Measurements from ENCODE around the gene SRMS. TPM values are rescaled to one million over a fixed set of nuclear protein-coding genes. Genes with fewer than 3 reads are reported as not detected.

SRMS gene
- total and polyA plus RNA-seq, 2 of the 13 experiments (the other 11 are each of a cell fraction or from before 2014, with no cell fraction given): not detected

DNA sequence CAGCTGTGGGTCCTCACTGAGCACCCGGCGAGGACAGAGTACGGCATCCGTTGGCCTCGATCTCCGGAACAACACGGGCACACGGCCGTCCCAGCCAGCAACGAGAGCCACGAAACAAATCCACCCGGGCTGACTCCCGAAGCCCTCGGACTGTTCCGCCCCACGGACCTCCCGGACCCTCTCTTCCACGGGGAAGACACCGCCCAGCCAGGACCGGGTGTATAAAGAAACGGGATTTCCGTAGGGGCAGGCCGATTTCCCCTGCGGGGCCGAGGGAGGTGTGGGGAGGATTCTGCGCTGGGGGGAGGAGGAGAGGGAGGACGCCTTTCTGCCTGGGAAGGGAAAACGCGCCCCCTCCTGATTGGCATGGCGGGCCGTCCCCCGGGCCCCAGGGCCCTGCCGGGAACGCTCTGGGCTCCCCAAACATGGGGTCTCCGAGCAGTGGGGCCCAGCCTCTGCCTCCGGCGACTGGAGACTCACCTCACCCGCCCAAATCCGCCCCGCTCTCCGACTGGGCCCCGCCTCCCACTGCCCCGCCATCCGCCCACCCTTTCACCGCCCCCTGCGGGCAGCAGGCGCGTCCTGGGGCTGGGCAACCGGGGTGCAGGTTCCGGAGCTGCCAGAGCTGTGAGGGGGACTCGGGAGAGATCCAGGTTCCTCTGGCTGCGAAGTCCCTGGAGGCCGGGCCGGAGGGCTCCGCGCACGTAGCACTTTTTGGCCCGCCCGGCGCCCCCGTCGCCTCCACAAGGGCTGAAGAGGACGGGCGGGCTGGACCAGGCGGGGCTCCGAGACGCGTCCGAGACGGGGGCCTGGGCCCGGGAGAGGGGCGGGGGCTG, 27.7 kb downstream of the SRMS start (continued):
- TF ChIP-seq, protein P1, sequence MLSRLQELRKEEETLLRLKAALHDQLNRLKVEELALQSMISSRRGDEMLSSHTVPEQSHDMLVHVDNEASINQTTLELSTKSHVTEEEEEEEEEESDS (CRISPR knock-in tag; IDR thresholded peaks at IDR 0.05; ENCODE audit: borderline replicate concordance): no peak
- TF ChIP-seq ZC3H13 (CRISPR knock-in tag; IDR thresholded peaks at IDR 0.05) (no peak), NFE2 (CRISPR knock-in tag; IDR thresholded peaks at IDR 0.05) (no peak), RBFOX2 (IDR thresholded peaks at IDR 0.05; ENCODE audit: low read depth, low read length) (no peak), NFRKB (IDR thresholded peaks at IDR 0.05) (no peak), ZNF782 (CRISPR knock-in tag; IDR thresholded peaks at IDR 0.05; ENCODE audit: borderline replicate concordance) (no peak), ZNF761 (CRISPR knock-in tag; conservative IDR thresholded peaks at IDR 0.05) (no peak), CHD2 (IDR thresholded peaks at IDR 0.05; ENCODE audit: low read depth, low read length) (no peak), FOXO1 (CRISPR knock-in tag; IDR thresholded peaks at IDR 0.05) (no peak), RARA (CRISPR knock-in tag; IDR thresholded peaks at IDR 0.05) (no peak), ZBTB21 (CRISPR knock-in tag; IDR thresholded peaks at IDR 0.05) (no peak), EZH2 (conservative IDR thresholded peaks at IDR 0.05; ENCODE audit: low read depth, low read length) (peak; percentile 98; the same call in 1 of the 2 replicates), ZNF382 (CRISPR knock-in tag; IDR thresholded peaks at IDR 0.05; ENCODE audit: borderline replicate concordance) (no peak), TRIM24 (CRISPR knock-in tag; IDR thresholded peaks at IDR 0.05) (no peak), HNRNPUL1 (IDR thresholded peaks at IDR 0.05; ENCODE audit: low read depth, low read length) (no peak), HOXA9 (CRISPR knock-in tag; IDR thresholded peaks at IDR 0.05; ENCODE audit: borderline replicate concordance) (0 out of 2 replicates have a peak, but pooled peaks have one; percentile 33), SETDB1 (CRISPR knock-in tag; IDR thresholded peaks at IDR 0.05; ENCODE audit: borderline replicate concordance) (no peak), ZSCAN21 (CRISPR knock-in tag; IDR thresholded peaks at IDR 0.05; ENCODE audit: borderline replicate concordance) (0 out of 2 replicates have a peak, but pooled peaks have one; percentile 30), BRCA1 (CRISPR knock-in tag; IDR thresholded peaks at IDR 0.05) (no peak), ZNF383 (CRISPR knock-in tag; IDR thresholded peaks at IDR 0.05; ENCODE audit: borderline replicate concordance) (no peak), GABPB1 (CRISPR knock-in tag; IDR thresholded peaks at IDR 0.05) (no peak)
- TF ChIP-seq, protein P2, sequence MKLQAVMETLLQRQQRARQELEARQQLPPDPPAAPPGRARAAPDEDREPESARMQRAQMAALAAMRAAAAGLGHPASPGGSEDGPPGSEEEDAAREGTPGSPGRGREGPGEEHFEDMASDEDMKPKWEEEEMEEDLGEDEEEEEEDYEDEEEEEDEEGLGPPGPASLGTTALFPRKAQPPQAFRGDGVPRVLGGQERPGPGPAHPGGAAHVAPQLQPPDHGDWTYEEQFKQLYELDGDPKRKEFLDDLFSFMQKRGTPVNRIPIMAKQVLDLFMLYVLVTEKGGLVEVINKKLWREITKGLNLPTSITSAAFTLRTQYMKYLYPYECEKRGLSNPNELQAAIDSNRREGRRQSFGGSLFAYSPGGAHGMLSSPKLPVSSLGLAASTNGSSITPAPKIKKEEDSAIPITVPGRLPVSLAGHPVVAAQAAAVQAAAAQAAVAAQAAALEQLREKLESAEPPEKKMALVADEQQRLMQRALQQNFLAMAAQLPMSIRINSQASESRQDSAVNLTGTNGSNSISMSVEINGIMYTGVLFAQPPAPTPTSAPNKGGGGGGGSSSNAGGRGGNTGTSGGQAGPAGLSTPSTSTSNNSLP (IDR thresholded peaks at IDR 0.05; ENCODE audit: low read depth, low read length): no peak
- TF ChIP-seq, protein P3, sequence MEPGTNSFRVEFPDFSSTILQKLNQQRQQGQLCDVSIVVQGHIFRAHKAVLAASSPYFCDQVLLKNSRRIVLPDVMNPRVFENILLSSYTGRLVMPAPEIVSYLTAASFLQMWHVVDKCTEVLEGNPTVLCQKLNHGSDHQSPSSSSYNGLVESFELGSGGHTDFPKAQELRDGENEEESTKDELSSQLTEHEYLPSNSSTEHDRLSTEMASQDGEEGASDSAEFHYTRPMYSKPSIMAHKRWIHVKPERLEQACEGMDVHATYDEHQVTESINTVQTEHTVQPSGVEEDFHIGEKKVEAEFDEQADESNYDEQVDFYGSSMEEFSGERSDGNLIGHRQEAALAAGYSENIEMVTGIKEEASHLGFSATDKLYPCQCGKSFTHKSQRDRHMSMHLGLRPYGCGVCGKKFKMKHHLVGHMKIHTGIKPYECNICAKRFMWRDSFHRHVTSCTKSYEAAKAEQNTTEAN (CRISPR knock-in tag; conservative IDR thresholded peaks at IDR 0.05): no peak
- TF ChIP-seq, protein P4, sequence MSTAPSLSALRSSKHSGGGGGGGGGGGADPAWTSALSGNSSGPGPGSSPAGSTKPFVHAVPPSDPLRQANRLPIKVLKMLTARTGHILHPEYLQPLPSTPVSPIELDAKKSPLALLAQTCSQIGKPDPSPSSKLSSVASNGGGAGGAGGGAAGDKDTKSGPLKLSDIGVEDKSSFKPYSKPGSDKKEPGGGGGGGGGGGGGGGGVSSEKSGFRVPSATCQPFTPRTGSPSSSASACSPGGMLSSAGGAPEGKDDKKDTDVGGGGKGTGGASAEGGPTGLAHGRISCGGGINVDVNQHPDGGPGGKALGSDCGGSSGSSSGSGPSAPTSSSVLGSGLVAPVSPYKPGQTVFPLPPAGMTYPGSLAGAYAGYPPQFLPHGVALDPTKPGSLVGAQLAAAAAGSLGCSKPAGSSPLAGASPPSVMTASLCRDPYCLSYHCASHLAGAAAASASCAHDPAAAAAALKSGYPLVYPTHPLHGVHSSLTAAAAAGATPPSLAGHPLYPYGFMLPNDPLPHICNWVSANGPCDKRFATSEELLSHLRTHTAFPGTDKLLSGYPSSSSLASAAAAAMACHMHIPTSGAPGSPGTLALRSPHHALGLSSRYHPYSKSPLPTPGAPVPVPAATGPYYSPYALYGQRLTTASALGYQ (CRISPR knock-in tag; IDR thresholded peaks at IDR 0.05): no peak
- TF ChIP-seq, protein P5, sequence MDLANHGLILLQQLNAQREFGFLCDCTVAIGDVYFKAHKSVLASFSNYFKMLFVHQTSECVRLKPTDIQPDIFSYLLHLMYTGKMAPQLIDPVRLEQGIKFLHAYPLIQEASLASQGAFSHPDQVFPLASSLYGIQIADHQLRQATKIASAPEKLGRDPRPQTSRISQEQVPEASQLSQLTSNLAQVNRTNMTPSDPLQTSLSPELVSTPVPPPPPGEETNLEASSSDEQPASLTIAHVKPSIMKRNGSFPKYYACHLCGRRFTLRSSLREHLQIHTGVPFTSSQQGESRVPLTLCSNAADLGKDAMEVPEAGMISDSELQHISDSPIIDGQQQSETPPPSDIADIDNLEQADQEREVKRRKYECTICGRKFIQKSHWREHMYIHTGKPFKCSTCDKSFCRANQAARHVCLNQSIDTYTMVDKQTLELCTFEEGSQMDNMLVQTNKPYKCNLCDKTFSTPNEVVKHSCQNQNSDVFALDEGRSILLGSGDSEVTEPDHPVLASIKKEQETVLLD (CRISPR knock-in tag; IDR thresholded peaks at IDR 0.05; ENCODE audit: low read depth): no peak
